ENCODE measurements around the gene TMEM86B.

DNA sequence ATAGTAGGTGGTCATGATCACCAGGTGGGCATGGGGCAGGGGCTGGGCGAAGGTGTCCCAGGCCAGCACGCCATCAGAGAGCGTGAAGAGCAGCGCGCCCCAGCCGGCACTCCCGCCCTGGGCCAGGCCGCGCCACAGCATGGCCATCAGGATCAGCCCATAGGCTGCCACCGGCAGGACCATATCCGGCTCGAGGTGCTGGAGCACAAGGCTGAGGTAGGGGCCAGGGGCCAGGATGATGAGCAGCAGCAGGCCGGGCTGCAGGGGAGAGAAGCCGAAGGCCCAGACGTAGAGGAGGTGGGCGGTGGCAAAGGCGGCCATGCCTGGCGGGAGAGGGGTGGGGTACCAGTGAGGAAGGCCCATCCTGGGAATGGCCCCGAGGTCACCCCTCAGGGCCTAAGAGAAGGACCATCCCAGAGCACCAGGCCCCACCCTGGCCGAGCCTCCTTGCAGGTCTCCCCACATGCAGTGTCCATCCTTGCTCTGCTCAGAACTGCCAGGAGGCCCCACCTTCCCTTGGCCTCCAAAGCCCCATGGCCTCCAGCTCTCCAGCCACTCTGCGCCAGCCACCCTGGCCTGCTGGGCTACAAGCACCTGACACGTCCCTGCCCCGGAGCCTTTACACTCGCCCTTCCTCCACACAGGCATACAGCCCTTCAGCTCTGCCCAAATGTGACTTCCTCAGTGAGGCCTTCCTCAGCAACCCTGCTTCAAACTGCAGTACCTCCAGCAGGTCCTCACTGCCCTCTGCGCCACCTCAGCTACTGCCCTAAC, 1.1 kb downstream of the TMEM86B start:
- TF ChIP-seq, protein P1, sequence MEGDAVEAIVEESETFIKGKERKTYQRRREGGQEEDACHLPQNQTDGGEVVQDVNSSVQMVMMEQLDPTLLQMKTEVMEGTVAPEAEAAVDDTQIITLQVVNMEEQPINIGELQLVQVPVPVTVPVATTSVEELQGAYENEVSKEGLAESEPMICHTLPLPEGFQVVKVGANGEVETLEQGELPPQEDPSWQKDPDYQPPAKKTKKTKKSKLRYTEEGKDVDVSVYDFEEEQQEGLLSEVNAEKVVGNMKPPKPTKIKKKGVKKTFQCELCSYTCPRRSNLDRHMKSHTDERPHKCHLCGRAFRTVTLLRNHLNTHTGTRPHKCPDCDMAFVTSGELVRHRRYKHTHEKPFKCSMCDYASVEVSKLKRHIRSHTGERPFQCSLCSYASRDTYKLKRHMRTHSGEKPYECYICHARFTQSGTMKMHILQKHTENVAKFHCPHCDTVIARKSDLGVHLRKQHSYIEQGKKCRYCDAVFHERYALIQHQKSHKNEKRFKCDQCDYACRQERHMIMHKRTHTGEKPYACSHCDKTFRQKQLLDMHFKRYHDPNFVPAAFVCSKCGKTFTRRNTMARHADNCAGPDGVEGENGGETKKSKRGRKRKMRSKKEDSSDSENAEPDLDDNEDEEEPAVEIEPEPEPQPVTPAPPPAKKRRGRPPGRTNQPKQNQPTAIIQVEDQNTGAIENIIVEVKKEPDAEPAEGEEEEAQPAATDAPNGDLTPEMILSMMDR (IDR thresholded peaks at IDR 0.05), result no peak
- no peak for TF ChIP-seq POLR2A (IDR thresholded peaks at IDR 0.05)

Data from uterus (tissue), 2 donors.